Stomach (tissue), 9 donors: ENCODE results near the gene CLTB. TPM values are rescaled to one million over a fixed set of nuclear protein-coding genes. Genes with fewer than 3 reads are reported as not detected.

Experiments
- DNase-seq, 2 donors: peaks; one replicate each; pipeline versions ENCODE4 v3.0.0 to v3.0.0-alpha.2; 2013 to 2019
- H3K27ac ChIP-seq, 5 donors: fragments of 200-600 bp in 4 of 5; sonication (generic) in 4 of 5; one replicate each; pipeline ENCODE4 v1.5.1; 2013 to 2019; ENCODE audit warnings: mild to moderate bottlenecking in 1 of 5, moderate library complexity in 1 of 5
- H3K27me3 ChIP-seq, 3 donors: fragments of 200-600 bp; sonication (generic); one replicate each; pipeline ENCODE4 v1.5.1; 2017 to 2019; ENCODE audit warnings: mixed run types in 1 of 3
- H3K36me3 ChIP-seq, 4 donors: fragments of 200-600 bp; sonication (generic); 1 replicate in 3 of 4; 2 replicates in 1 of 4; pipeline ENCODE4 v1.5.1; 2016 to 2019
- H3K4me1 ChIP-seq, 4 donors: fragments of 200-600 bp; sonication (generic); one replicate each; pipeline ENCODE4 v1.5.1; 2016 to 2019
- H3K4me3 ChIP-seq, 4 donors: fragments of 200-600 bp; sonication (generic) in 3 of 4; one replicate each; pipeline ENCODE4 v1.5.1; 2016 to 2019; ENCODE audit warnings: mild to moderate bottlenecking in 1 of 4
- H3K9me3 ChIP-seq, 4 donors: fragments of 200-600 bp; sonication (generic); one replicate each; pipeline ENCODE4 v1.5.1; 2016 to 2019
- EP300 ChIP-seq: sonication (generic); formaldehyde crosslinking; IDR thresholded peaks from one replicate; pipeline ENCODE4 v1.6.1; 2017; ENCODE audit warnings: antibody characterized with exemption
- POLR2A ChIP-seq, 4 donors: fragments of 450-650 bp; IDR thresholded peaks; one replicate each; pipeline ENCODE4 v1.6.1; 2016; ENCODE audit warnings: antibody characterized with exemption in 4 of 4, control low read depth in 2 of 4, mild to moderate bottlenecking in 1 of 4, moderate library complexity in 1 of 4
- POLR2AphosphoS5 ChIP-seq, 3 donors: sonication (generic); formaldehyde crosslinking; IDR thresholded peaks; one replicate each; pipeline ENCODE4 v1.6.1; 2016; ENCODE audit warnings: antibody characterized with exemption in 3 of 3
- WGBS, 5 donors: extraction: QIAGEN DNeasy Blood & Tissue Kit in 3 of 5; methylation state at CpG; one replicate each; pipeline versions ENCODE4 v1.1.5 to v1.1.7; 2013 to 2018; 5-methylcytosine and 5-hydroxymethylcytosine counted together
- intact Hi-C: fragments of 100-400 bp; cut with DNase I; formaldehyde crosslinking; loops from one replicate; pipeline ENCODE4 v1.15.1; 2023; ENCODE audit warnings: low total_unique reads
- polyA plus RNA-seq, 3 donors: library from polyadenylated mRNA; stranded (reverse); fragments of 200-250 nt; gene quantifications; one replicate each; pipeline ENCODE4 v1.2.3, GENCODE V29; 2013
- total RNA-seq, 5 donors: library from RNA; depleted of rRNA; stranded (reverse); fragments of >200 nt; gene quantifications; one replicate each; pipeline versions ENCODE4 v1.1.0 to v1.2.3, GENCODE V29; 2014 to 2016
- TF ChIP-seq, protein P1 (sequence below), 7 experiments: fragments of 450-650 bp in 4 of 7; fragments of 200-600 bp in 3 of 7; sonication (generic) in 3 of 7; IDR thresholded peaks; one replicate each; pipeline ENCODE4 v1.5.1; 2016 to 2019; ENCODE audit warnings: antibody characterized with exemption in 7 of 7, control low read depth in 2 of 7, mild to moderate bottlenecking in 1 of 7
- donor health status: healthy with polysubstance abuse.
- donor health status: Bipolar disorder and iron deficiency.
- donor health status: healthy.

The CLTB gene
- total and polyA plus RNA-seq, 8 donors = 81.9 to 427 (median 213) TPM

DNA sequence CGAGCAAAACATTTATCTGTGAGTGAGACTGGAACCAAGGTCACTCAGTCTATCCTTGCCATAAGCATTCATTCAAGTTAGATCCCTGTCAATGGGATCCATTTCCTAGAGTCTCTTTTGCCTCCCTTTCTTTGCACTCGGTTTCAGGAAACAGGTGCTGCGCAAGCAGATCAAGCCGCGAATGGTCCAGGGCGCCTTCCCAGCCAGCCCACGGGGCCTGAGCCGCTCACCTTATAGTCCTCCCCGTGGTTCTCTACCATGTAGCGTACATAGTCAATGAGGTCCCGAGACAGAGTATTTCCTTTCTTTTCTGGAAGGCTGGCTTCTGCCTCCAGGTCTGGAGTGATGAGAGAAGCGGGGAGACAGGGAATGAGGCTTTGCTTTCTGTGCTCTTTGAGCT, 31.3 kb downstream of the CLTB start:
- peaks cover 22 to 55% (median 50%) of the 10 kb centered on the region in 4 donors for H3K36me3 ChIP-seq
- H3K9me3 ChIP-seq = no peaks in the 10 kb centered on the region
- H3K4me1 ChIP-seq = peaks cover 16 to 31% (median 29%) of the 10 kb centered on the region in 4 donors
- H3K4me3 ChIP-seq = no peak overlapping the region
- TF ChIP-seq POLR2A (IDR thresholded peaks at IDR 0.05) (no peak), EP300 (no peak)
- H3K27ac ChIP-seq = no peak overlapping the region
- WGBS, 5 donors = 87 to 92% (median 91%) methylated on average over 12 of the region's 12 CpGs
- no peak for DNase-seq
- no peaks in the 10 kb centered on the region for H3K27me3 ChIP-seq
- intact Hi-C loops = no loop called here

DNA sequence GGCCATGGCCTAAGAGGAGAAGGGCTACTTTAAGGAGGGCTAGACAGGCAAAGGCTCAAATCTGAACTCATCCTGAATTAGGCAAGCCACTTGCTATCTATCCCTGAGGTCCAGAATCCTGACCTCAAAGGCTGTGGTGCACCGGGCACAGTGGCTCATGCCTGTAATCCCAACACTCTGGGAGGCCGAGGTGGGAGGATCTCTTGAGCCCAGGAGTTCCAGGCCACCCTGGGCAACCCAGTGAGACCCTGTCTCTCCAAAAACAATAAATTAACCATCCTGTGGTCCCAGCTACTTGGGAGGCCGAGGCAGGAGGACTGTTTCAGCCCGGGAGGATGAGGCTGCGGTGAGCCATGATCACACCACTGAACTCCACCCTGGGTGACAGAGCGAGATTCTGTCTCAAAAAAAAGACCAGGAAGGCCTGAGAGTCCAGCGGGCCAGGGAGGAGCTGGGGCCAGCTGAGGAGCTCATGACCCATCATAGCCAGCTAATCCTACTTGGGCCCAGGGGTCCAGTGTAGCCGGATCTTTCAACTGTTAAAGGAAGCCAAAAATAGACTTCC, 31.9 kb downstream of the CLTB start:
- Histone ChIP-seq H3K36me3 (peaks cover 22 to 55% (median 50%) of the 10 kb centered on the region in 4 donors), H3K4me3 (no peak overlapping the region), H3K27me3 (no peaks in the 10 kb centered on the region), H3K9me3 (no peaks in the 10 kb centered on the region), H3K4me1 (peaks cover 12 to 25% (median 24%) of the 10 kb centered on the region in 4 donors), H3K27ac (no peak overlapping the region)
- DNase-seq = no peak
- 90 to 93% (median 92%) methylated on average over 8 of the region's 8 CpGs for WGBS, 5 donors
- TF ChIP-seq POLR2A (IDR thresholded peaks at IDR 0.05) = no peak
- TF ChIP-seq POLR2AphosphoS5 (IDR thresholded peaks at IDR 0.05) = no peak
- TF ChIP-seq EP300 = no peak
- TF ChIP-seq, protein P1, sequence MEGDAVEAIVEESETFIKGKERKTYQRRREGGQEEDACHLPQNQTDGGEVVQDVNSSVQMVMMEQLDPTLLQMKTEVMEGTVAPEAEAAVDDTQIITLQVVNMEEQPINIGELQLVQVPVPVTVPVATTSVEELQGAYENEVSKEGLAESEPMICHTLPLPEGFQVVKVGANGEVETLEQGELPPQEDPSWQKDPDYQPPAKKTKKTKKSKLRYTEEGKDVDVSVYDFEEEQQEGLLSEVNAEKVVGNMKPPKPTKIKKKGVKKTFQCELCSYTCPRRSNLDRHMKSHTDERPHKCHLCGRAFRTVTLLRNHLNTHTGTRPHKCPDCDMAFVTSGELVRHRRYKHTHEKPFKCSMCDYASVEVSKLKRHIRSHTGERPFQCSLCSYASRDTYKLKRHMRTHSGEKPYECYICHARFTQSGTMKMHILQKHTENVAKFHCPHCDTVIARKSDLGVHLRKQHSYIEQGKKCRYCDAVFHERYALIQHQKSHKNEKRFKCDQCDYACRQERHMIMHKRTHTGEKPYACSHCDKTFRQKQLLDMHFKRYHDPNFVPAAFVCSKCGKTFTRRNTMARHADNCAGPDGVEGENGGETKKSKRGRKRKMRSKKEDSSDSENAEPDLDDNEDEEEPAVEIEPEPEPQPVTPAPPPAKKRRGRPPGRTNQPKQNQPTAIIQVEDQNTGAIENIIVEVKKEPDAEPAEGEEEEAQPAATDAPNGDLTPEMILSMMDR (IDR thresholded peaks at IDR 0.05) = no peak
- intact Hi-C loops = no loop called here

DNA sequence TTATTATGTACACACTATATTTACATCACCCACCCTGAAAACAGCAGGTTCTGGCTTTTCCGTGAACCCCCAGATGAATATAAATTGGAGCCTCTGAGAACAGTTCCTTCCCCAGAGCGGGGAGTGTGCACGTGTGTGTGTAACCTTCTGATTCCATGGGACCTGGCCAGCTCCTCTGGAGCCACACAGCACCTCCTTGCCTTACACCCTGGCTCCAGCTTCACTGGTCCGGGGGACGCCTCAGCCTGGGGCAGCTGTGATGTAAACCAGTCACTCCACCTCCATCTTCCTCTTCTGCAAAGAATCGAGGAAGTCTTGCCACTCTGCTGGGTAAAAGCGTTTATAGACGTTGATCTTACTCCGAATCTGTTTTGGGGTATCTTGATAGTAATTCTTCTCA, 32.4 kb downstream of the CLTB start:
- peaks cover 22 to 55% (median 50%) of the 10 kb centered on the region in 4 donors for H3K36me3 ChIP-seq
- intact Hi-C loops = no loop called here
- H3K4me3 ChIP-seq = no peak overlapping the region
- H3K27ac ChIP-seq = no peak overlapping the region
- H3K9me3 ChIP-seq = no peaks in the 10 kb centered on the region
- TF ChIP-seq EP300 (no peak), POLR2AphosphoS5 (IDR thresholded peaks at IDR 0.05) (no peak), POLR2A (IDR thresholded peaks at IDR 0.05) (no peak)
- TF ChIP-seq, protein P1 (IDR thresholded peaks at IDR 0.05) = no peak
- H3K27me3 ChIP-seq = no peaks in the 10 kb centered on the region
- 76 to 92% (median 89%) methylated on average over 9 of the region's 9 CpGs for WGBS, 5 donors
- DNase-seq = no peak
- peaks cover 10 to 23% (median 21%) of the 10 kb centered on the region in 4 donors for H3K4me1 ChIP-seq

DNA sequence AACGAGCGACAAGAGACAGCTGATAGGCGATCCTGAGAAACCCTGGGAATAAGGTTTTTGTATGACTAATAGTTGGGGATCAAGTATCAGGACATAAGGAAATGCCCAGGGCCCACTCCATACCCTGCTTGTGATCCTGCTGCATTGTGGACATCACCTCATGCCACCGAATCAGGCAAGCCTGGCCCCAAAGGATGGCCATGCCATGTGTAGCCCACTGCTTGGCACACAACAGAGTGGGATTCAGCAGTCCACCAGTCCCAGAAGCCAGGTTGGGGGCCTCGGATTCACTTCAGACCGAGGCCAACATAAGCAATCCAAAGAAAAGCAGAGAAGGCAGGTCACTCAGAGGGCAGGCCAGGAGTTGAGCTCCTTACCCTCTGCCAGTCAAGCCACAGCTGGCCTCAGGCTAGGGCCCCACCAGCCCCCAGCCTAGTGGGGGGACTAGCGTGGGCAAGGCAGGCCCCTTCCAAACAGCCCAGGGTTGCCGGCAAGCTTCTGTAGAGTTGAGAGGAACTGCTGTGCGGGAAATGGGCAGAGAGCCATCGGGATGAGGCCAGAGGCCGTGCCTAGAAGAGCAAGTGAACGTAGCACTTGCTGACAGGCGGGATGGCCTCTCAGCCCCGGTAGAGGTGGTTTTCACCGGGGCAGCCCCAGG, 33.0 kb downstream of the CLTB start:
- Histone ChIP-seq H3K27ac (no peak overlapping the region), H3K4me1 (peaks cover 10 to 23% (median 21%) of the 10 kb centered on the region in 4 donors), H3K27me3 (no peaks in the 10 kb centered on the region), H3K36me3 (peaks cover 22 to 55% (median 50%) of the 10 kb centered on the region in 4 donors), H3K9me3 (no peaks in the 10 kb centered on the region), H3K4me3 (no peak overlapping the region)
- intact Hi-C loops = no loop called here
- 89 to 97% (median 92%) methylated on average over 13 to 15 of the region's 15 CpGs for WGBS, 5 donors
- no peak for DNase-seq
- TF ChIP-seq, protein P1 (IDR thresholded peaks at IDR 0.05) = no peak
- TF ChIP-seq POLR2A (IDR thresholded peaks at IDR 0.05) (no peak), EP300 (no peak), POLR2AphosphoS5 (IDR thresholded peaks at IDR 0.05) (no peak)

DNA sequence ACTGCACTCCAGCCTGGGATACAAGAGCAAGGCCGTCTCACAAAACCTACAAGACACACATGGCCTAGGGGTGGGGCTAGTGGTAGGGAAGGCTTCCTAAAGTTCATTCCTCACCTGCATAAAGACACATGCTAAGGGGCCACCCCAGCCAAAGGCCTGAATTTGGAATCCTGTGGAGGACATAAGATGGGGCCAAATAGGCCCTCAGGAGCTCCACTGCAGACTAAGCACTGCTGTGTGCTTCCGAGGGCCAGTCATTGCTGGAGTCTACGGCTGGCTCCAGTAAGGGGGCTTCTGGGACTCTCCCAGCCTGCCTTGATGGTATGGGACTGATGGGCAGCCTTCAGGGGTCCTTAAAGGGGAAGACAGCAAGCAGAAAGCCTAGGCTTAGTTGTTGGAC, 33.6 kb downstream of the CLTB start:
- intact Hi-C loops = no loop called here
- H3K4me1 ChIP-seq = peaks cover 6 to 19% (median 15%) of the 10 kb centered on the region in 4 donors
- H3K4me3 ChIP-seq = no peak overlapping the region
- WGBS, 5 donors = 72 to 100% (median 90%) methylated on average over 3 of the region's 3 CpGs
- no peak for DNase-seq
- H3K27me3 ChIP-seq = no peaks in the 10 kb centered on the region
- no peaks in the 10 kb centered on the region for H3K9me3 ChIP-seq
- peaks cover 22 to 55% (median 50%) of the 10 kb centered on the region in 4 donors for H3K36me3 ChIP-seq
- no peak overlapping the region for H3K27ac ChIP-seq
- TF ChIP-seq POLR2A (IDR thresholded peaks at IDR 0.05) (no peak), EP300 (no peak), POLR2AphosphoS5 (IDR thresholded peaks at IDR 0.05) (no peak)
- TF ChIP-seq, protein P1 (IDR thresholded peaks at IDR 0.05) = no peak
